Measurements from ENCODE around the gene ATP2C1.

GRCh38 chr3:130935761-130936492 is 42.0 kb downstream of the ATP2C1 start:
- no peak for TF ChIP-seq CTCF (IDR thresholded peaks at IDR 0.05 in 4 of 5, conservative IDR thresholded peaks at IDR 0.05 in 1 of 5)
- no peak for TF ChIP-seq POLR2A (IDR thresholded peaks at IDR 0.05)

Data from gastrocnemius medialis (tissue), 4 donors.